ENCODE results near the gene RHOG.
A peak's percentile ranks its signal among the peaks of the same experiment; 100 is the strongest.

DNA sequence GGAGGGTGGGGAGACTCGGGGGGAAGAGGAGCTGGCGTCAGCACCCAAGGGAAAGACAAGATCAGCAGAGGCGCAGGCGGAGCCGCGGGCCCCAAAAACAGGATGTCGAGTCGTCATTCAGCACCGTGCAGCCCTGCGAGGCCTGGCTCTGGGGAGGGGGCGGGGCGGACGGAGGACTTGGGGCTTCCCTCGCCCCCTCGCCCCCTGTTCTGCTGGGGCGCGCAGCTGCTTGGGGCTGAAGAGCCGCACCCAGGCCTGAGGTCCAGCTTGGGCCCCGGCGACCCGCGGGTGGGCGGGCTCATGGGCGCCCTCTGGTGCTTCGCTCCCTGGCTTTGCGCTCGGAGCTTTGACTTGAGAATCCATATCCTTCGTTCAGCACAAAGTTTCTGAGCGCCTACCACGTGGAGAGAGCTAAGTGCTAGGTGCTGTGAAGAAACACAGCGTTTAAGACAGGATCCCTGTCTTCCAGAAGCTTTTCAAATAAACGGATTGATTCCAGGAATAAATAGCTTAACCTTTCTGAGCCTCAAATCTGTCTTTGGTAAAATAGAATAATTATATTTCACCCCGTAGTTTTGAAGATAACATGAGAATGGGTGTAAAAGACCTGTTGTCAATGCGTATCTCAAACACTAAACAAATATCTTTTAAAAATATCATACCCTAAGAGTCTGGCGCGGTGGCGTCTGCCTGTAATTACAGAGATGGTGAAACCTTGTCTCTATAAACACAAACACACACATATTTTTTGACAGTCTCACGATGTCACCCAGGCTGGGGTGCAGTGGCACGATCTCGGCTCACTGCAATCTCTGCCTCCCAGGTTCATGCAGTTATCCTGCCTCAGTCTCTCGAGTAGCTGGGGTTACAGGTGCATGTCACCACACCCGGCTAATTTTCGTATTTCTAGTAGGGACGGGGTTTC lies 929 bp upstream of the RHOG start:
- TF ChIP-seq, protein P1, sequence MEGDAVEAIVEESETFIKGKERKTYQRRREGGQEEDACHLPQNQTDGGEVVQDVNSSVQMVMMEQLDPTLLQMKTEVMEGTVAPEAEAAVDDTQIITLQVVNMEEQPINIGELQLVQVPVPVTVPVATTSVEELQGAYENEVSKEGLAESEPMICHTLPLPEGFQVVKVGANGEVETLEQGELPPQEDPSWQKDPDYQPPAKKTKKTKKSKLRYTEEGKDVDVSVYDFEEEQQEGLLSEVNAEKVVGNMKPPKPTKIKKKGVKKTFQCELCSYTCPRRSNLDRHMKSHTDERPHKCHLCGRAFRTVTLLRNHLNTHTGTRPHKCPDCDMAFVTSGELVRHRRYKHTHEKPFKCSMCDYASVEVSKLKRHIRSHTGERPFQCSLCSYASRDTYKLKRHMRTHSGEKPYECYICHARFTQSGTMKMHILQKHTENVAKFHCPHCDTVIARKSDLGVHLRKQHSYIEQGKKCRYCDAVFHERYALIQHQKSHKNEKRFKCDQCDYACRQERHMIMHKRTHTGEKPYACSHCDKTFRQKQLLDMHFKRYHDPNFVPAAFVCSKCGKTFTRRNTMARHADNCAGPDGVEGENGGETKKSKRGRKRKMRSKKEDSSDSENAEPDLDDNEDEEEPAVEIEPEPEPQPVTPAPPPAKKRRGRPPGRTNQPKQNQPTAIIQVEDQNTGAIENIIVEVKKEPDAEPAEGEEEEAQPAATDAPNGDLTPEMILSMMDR (conservative IDR thresholded peaks at IDR 0.05 in 1 of 2, IDR thresholded peaks at IDR 0.05 in 1 of 2; ENCODE audit: extremely low read depth in 1 of 2, insufficient read depth in 1 of 2, low read depth in 1 of 2, low read length in 2 of 2) = peak; percentile 51 to 90
- TF ChIP-seq EZH2 (IDR thresholded peaks at IDR 0.05; ENCODE audit: borderline replicate concordance, low read length) = no peak
